IPS-20b (cell line): ENCODE results near the gene SLC39A11.
A peak's percentile ranks its signal among the peaks of the same experiment; 100 is the strongest.
"Not testable (repeated sequence)": the region's sequence is repeated elsewhere in the genome, so short reads cannot be mapped to it uniquely, and the experiment has no call there.

Experiments used
- H3K27ac ChIP-seq: one replicate; pipeline ENCODE4 v1.5.1; 2013; ENCODE audit warnings: low read length
- H3K27me3 ChIP-seq: 2 replicates; pipeline ENCODE4 v1.6.1; 2013; ENCODE audit warnings: mild to moderate bottlenecking, low read length, inconsistent platforms; ENCODE audit not compliant: insufficient read depth
- H3K36me3 ChIP-seq: 2 replicates; pipeline ENCODE4 v1.6.1; 2013; ENCODE audit warnings: low read depth, mild to moderate bottlenecking, inconsistent platforms, low read length, moderate library complexity; ENCODE audit not compliant: insufficient read depth
- H3K4me1 ChIP-seq: 2 replicates; pipeline ENCODE4 v1.6.1; 2013; ENCODE audit warnings: mild to moderate bottlenecking, control low read depth, inconsistent platforms, low read length, moderate library complexity; ENCODE audit not compliant: insufficient read depth
- H3K4me3 ChIP-seq: 2 replicates; pipeline ENCODE4 v1.5.1; 2013; ENCODE audit warnings: mild to moderate bottlenecking, low read length, inconsistent platforms
- H3K9ac ChIP-seq: 2 replicates; pipeline ENCODE4 v1.6.1; 2013; ENCODE audit warnings: low read depth, mild to moderate bottlenecking, inconsistent platforms, low read length, moderate library complexity
- H3K9me3 ChIP-seq: 2 replicates; pipeline ENCODE4 v1.6.1; 2013; ENCODE audit warnings: mild to moderate bottlenecking, low read depth, low read length, inconsistent platforms; ENCODE audit not compliant: insufficient read depth

Gene SLC39A11

GRCh38 chr17:73092523-73093135, at the start of gene SLC39A11:
Gene SLC39A11, minus strand, starts transcription at chr17:73092688. Its CDS starts 3,924 bp downstream, at chr17:73088764.
- Histone ChIP-seq H3K4me1 (peaks cover 12% of the 10 kb centered on the region; the same call in 1 of the 2 replicates), H3K9me3 (no peaks in the 10 kb centered on the region), H3K9ac (peak within 1 kb of the TSS; percentile 67; the same call in 1 of the 2 replicates), H3K36me3 (0 out of 2 replicates have a peak, but pooled peaks cover 1% of the 10 kb centered on the region), H3K4me3 (peak within 1 kb of the TSS; percentile 83), H3K27me3 (no peaks in the 10 kb centered on the region), H3K27ac (no peak within 1 kb of the TSS)

GRCh38 chr17:73141411-73141810, 48.9 kb upstream of the SLC39A11 start:
- Histone ChIP-seq H3K9ac (no peak overlapping the region), H3K4me3 (no peak overlapping the region), H3K36me3 (no peaks in the 10 kb centered on the region), H3K27me3 (no peaks in the 10 kb centered on the region), H3K4me1 (no peaks in the 10 kb centered on the region), H3K9me3 (no peaks in the 10 kb centered on the region), H3K27ac (no peak overlapping the region)

GRCh38 chr17:73140566-73140965, 48.1 kb upstream of the SLC39A11 start:
- no peaks in the 10 kb centered on the region for H3K36me3 ChIP-seq
- no peak overlapping the region for H3K27ac ChIP-seq
- H3K9ac ChIP-seq, result no peak overlapping the region
- no peak overlapping the region for H3K4me3 ChIP-seq
- H3K9me3 ChIP-seq, result no peaks in the 10 kb centered on the region
- H3K27me3 ChIP-seq, result no peaks in the 10 kb centered on the region
- no peaks in the 10 kb centered on the region for H3K4me1 ChIP-seq

GRCh38 chr17:73139296-73139695, 46.8 kb upstream of the SLC39A11 start:
- Histone ChIP-seq H3K36me3 (no peaks in the 10 kb centered on the region), H3K27me3 (no peaks in the 10 kb centered on the region), H3K9ac (no peak overlapping the region), H3K9me3 (no peaks in the 10 kb centered on the region), H3K4me3 (no peak overlapping the region), H3K4me1 (no peaks in the 10 kb centered on the region), H3K27ac (no peak overlapping the region)

- no peak overlapping the region for H3K4me3 ChIP-seq
- no peaks in the 10 kb centered on the region for H3K9me3 ChIP-seq
- no peak overlapping the region for H3K27ac ChIP-seq
- no peaks in the 10 kb centered on the region for H3K4me1 ChIP-seq
- H3K27me3 ChIP-seq, result no peaks in the 10 kb centered on the region
- H3K9ac ChIP-seq, result no peak overlapping the region
- no peaks in the 10 kb centered on the region for H3K36me3 ChIP-seq
Measured at GRCh38 chr17:73138541-73139138, 46.2 kb upstream of the SLC39A11 start.

GRCh38 chr17:73137376-73137775, 44.9 kb upstream of the SLC39A11 start:
- no peaks in the 10 kb centered on the region for H3K36me3 ChIP-seq
- H3K9ac ChIP-seq, result no peak overlapping the region
- no peaks in the 10 kb centered on the region for H3K9me3 ChIP-seq
- H3K27me3 ChIP-seq, result no peaks in the 10 kb centered on the region
- H3K27ac ChIP-seq, result no peak overlapping the region
- H3K4me1 ChIP-seq, result peaks cover 3% of the 10 kb centered on the region; the same call in 1 of the 2 replicates
- no peak overlapping the region for H3K4me3 ChIP-seq

- no peak overlapping the region for H3K27ac ChIP-seq
Measured at GRCh38 chr17:73135766-73136165, 43.3 kb upstream of the SLC39A11 start.

GRCh38 chr17:73133911-73134649, 41.6 kb upstream of the SLC39A11 start:
- Histone ChIP-seq H3K4me3 (no peak overlapping the region), H3K27ac (no peak overlapping the region), H3K27me3 (no peaks in the 10 kb centered on the region), H3K9ac (no peak overlapping the region), H3K4me1 (peaks cover 17% of the 10 kb centered on the region; the same call in 1 of the 2 replicates), H3K36me3 (no peaks in the 10 kb centered on the region), H3K9me3 (no peaks in the 10 kb centered on the region)

More at GRCh38 chr17:73135766-73136165, 43.3 kb upstream of the SLC39A11 start:
- H3K9me3 ChIP-seq, result no peaks in the 10 kb centered on the region
- H3K9ac ChIP-seq, result no peak overlapping the region
- H3K4me3 ChIP-seq, result no peak overlapping the region
- H3K4me1 ChIP-seq, result peaks cover 13% of the 10 kb centered on the region; the same call in 1 of the 2 replicates
- no peaks in the 10 kb centered on the region for H3K27me3 ChIP-seq
- no peaks in the 10 kb centered on the region for H3K36me3 ChIP-seq

GRCh38 chr17:73132085-73132492, 39.6 kb upstream of the SLC39A11 start:
- Histone ChIP-seq H3K27me3 (no peaks in the 10 kb centered on the region), H3K4me1 (peaks cover 17% of the 10 kb centered on the region; the same call in 1 of the 2 replicates), H3K9me3 (no peaks in the 10 kb centered on the region), H3K4me3 (peak overlapping the region; percentile 35; the same call in 1 of the 2 replicates), H3K27ac (no peak overlapping the region), H3K9ac (no peak overlapping the region; the same call in 1 of the 2 replicates), H3K36me3 (no peaks in the 10 kb centered on the region)

GRCh38 chr17:73131439-73131838, 39.0 kb upstream of the SLC39A11 start:
- not testable (repeated sequence) for H3K4me3 ChIP-seq, H3K27me3 ChIP-seq, H3K36me3 ChIP-seq, H3K27ac ChIP-seq, H3K9me3 ChIP-seq
- Histone ChIP-seq H3K9ac (peak overlapping the region; percentile 20; the same call in 1 of the 2 replicates), H3K4me1 (peaks cover 17% of the 10 kb centered on the region; the same call in 1 of the 2 replicates)

GRCh38 chr17:73130977-73131376, 38.5 kb upstream of the SLC39A11 start:
- Histone ChIP-seq H3K27ac (no peak overlapping the region), H3K4me1 (peaks cover 17% of the 10 kb centered on the region; the same call in 1 of the 2 replicates), H3K27me3 (no peaks in the 10 kb centered on the region), H3K9me3 (no peaks in the 10 kb centered on the region), H3K9ac (peak overlapping the region; percentile 20; the same call in 1 of the 2 replicates), H3K4me3 (no peak overlapping the region), H3K36me3 (no peaks in the 10 kb centered on the region)
